HG02840 (cell line): ENCODE results near the gene YBX1.
"Not testable (repeated sequence)": the region's sequence is repeated elsewhere in the genome, so short reads cannot be mapped to it uniquely, and the experiment has no call there.

ENCODE experiments used
- ATAC-seq: cut with Tn5 transposase; IDR thresholded peaks from one replicate; pipeline ENCODE4 v1.9.1; 2021; ENCODE audit warnings: mild to moderate bottlenecking, moderate library complexity, moderate number of reproducible peaks; ENCODE audit not compliant: unreplicated experiment, low FRiP score

Gene YBX1

GRCh38 chr1:42686418-42686817, 4.2 kb downstream of the YBX1 start:
- ATAC-seq = no peak

- no peak for ATAC-seq
Measured at GRCh38 chr1:42689912-42690311, 7.7 kb downstream of the YBX1 start.

- ATAC-seq = no peak
Measured at GRCh38 chr1:42690477-42691156, 8.4 kb downstream of the YBX1 start.

- no peak for ATAC-seq
Measured at GRCh38 chr1:42691157-42691498, 8.9 kb downstream of the YBX1 start.

- ATAC-seq = no peak
Measured at GRCh38 chr1:42692461-42692860, 10.2 kb downstream of the YBX1 start.

- ATAC-seq = no peak
Measured at GRCh38 chr1:42692911-42693310, 10.7 kb downstream of the YBX1 start.

GRCh38 chr1:42698081-42698813, 16.0 kb downstream of the YBX1 start:
- ATAC-seq = no peak

- no peak for ATAC-seq
Measured at GRCh38 chr1:42700006-42700405, 17.8 kb downstream of the YBX1 start.

- no peak for ATAC-seq
Measured at GRCh38 chr1:42703888-42704464, 21.8 kb downstream of the YBX1 start.

GRCh38 chr1:42712808-42713207, 30.6 kb downstream of the YBX1 start:
- not testable (repeated sequence) for ATAC-seq

- ATAC-seq = no peak
Measured at GRCh38 chr1:42713293-42713692, 31.1 kb downstream of the YBX1 start.

GRCh38 chr1:42714441-42714840, 32.2 kb downstream of the YBX1 start:
- ATAC-seq = not testable (repeated sequence)

- no peak for ATAC-seq
Measured at GRCh38 chr1:42720868-42721267, 38.6 kb downstream of the YBX1 start.

- no peak for ATAC-seq
Measured at GRCh38 chr1:42721926-42722325, 39.7 kb downstream of the YBX1 start.

GRCh38 chr1:42722403-42722802, 40.2 kb downstream of the YBX1 start:
- ATAC-seq = not testable (repeated sequence)

GRCh38 chr1:42723511-42723910, 41.3 kb downstream of the YBX1 start:
- no peak for ATAC-seq

- ATAC-seq = not testable (repeated sequence)
Measured at GRCh38 chr1:42725820-42726219, 43.6 kb downstream of the YBX1 start.

- no peak for ATAC-seq
Measured at GRCh38 chr1:42730002-42730401, 47.8 kb downstream of the YBX1 start.

GRCh38 chr1:42730988-42731387, 48.8 kb downstream of the YBX1 start:
- ATAC-seq = no peak

GRCh38 chr1:42731585-42731984, 49.4 kb downstream of the YBX1 start:
- ATAC-seq = no peak

GRCh38 chr1:42732126-42732680, 50.0 kb downstream of the YBX1 start:
- no peak for ATAC-seq
